ENCODE measurements around the gene NT5E.

NT5E gene

DNA sequence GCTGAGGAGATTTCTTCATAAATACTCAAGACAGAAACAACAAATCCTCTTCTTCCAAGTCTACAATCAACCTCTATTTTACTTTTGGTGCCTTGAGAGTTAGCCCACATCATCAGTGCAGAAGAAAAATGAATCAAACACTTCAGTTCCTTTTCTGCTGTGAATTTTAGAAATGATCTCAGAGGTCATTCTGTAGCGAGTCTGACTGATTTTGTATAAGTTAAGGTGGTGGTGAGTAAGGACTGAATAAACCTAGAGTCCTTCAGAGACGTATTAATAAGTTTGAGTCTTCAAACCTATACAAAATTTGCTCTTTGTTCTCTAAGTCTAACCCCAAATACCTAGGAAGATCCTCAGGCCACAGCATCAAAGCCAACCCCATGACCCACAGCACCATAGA is 33.1 kb upstream of the NT5E start:
- H3K27ac Mint-ChIP-seq = no peak overlapping the region
- H3K4me1 Mint-ChIP-seq = no peaks in the 10 kb centered on the region
- H3K9me3 Mint-ChIP-seq = no peaks in the 10 kb centered on the region
- no peak overlapping the region for H3K4me3 Mint-ChIP-seq
- H3K27me3 Mint-ChIP-seq = peaks cover 20% of the 10 kb centered on the region
- H3K36me3 Mint-ChIP-seq = no peaks in the 10 kb centered on the region

DNA sequence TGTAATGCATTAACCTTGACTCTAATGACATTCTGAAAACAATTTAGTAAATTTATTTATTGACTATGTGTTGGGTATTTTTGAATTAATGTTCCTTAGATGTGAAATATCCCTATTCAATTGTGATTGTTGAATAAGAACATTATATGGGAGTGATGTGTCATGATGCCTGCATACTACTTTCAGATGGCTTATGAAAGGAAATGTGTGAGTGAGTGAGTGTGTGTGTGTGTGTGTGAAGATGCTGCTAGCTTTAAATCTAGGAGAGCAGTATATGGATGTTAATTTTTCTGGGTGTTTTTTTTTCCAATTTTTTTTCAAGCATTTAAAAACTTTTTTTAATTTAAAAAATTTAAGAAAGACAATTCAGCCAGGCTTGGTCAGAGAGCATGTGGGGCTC is 32.5 kb upstream of the NT5E start:
- H3K9me3 Mint-ChIP-seq = no peaks in the 10 kb centered on the region
- no peaks in the 10 kb centered on the region for H3K36me3 Mint-ChIP-seq
- H3K27me3 Mint-ChIP-seq = peaks cover 19% of the 10 kb centered on the region
- H3K27ac Mint-ChIP-seq = no peak overlapping the region
- no peaks in the 10 kb centered on the region for H3K4me1 Mint-ChIP-seq
- H3K4me3 Mint-ChIP-seq = no peak overlapping the region

DNA sequence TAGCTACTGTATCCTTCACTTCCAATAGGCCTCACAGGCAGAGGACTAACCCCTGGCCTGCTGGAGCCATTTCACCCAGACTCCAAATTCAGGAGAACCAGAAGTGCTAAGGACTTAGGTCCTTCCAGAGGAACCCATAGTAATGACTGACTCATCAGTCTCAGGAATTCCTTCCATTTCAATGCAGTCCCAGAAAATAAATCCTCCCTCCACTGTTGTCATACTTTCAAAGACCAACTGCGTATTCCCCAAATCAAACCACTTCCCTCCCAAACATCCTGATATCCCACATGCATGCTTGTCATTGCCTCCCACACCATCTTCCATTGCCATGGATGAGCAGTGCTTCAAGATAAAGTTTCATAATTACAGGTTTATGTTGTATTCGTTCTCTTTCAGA is 31.8 kb upstream of the NT5E start:
- H3K27me3 Mint-ChIP-seq = peaks cover 14% of the 10 kb centered on the region
- H3K9me3 Mint-ChIP-seq = no peaks in the 10 kb centered on the region
- H3K36me3 Mint-ChIP-seq = no peaks in the 10 kb centered on the region
- no peak overlapping the region for H3K4me3 Mint-ChIP-seq
- H3K4me1 Mint-ChIP-seq = no peaks in the 10 kb centered on the region
- H3K27ac Mint-ChIP-seq = no peak overlapping the region

DNA sequence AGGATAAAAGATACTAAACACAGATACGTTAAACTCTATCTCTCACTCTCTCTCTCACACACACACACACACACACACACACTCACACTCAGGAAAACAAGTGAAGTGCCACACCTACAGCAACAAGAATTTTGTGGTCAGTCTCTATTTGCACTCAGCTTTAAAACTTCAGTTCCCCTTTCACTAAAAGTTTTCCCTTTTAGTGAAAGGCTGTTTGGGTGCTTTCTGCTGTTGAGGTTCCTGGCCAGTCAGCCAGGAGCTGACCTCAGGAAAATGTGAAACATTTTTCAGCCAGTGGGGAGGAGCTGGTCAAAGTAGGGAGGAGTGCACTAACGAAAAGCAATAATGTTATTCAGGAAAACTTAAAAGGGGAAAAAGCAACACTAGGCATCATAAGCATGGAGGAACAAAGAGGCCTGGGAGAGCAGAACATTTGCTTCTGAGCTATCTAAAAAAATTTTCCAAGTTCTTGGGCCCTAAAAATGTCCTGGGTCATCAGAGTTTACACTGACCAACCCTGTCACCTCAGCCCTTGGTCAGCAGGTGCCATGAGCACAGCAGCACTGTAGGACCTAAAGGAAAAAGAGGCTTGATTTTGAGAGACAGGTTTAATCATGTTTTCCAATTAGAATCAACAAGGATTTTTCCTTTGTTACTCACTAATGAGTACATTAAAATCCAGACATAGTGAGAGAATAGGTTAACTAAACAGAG is 30.7 kb upstream of the NT5E start:
- no peak overlapping the region for H3K4me3 Mint-ChIP-seq

DNA sequence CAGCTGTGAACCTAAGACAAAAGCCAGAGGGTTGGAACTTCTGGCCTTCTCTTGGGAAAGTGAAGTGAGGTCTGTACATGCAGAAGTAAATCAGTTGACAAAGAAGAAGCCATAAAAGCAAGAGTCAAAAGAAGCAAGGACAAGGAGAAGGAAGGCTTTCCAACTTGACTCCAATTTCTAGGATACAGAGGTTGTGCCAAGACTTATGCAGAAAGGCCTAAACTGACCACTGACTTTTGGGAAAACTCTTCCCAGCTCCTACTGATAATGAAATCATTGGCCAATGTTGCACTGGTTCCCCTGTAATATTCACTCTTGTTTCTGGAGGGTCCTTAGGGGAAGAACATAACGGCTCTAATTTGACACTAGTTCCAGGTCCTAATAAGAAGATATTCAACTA is 29.3 kb upstream of the NT5E start:
- Mint-ChIP-seq H3K4me3 (no peak overlapping the region), H3K27me3 (peaks cover 12% of the 10 kb centered on the region), H3K36me3 (no peaks in the 10 kb centered on the region), H3K9me3 (peaks cover 5% of the 10 kb centered on the region), H3K4me1 (no peaks in the 10 kb centered on the region), H3K27ac (no peak overlapping the region)

More for the DNA sequence above, 30.7 kb upstream of the NT5E start:
- no peaks in the 10 kb centered on the region for H3K9me3 Mint-ChIP-seq
- peaks cover 10% of the 10 kb centered on the region for H3K27me3 Mint-ChIP-seq
- H3K27ac Mint-ChIP-seq = no peak overlapping the region
- H3K36me3 Mint-ChIP-seq = no peaks in the 10 kb centered on the region
- no peaks in the 10 kb centered on the region for H3K4me1 Mint-ChIP-seq

GRCh38 chr6:85421181-85421580 is 28.7 kb upstream of the NT5E start:
- Mint-ChIP-seq H3K27ac (no peak overlapping the region), H3K4me3 (no peak overlapping the region), H3K36me3 (no peaks in the 10 kb centered on the region), H3K9me3 (peaks cover 5% of the 10 kb centered on the region), H3K27me3 (peaks cover 9% of the 10 kb centered on the region), H3K4me1 (no peaks in the 10 kb centered on the region)

- H3K4me1 Mint-ChIP-seq = no peaks in the 10 kb centered on the region
- no peaks in the 10 kb centered on the region for H3K36me3 Mint-ChIP-seq
- no peak overlapping the region for H3K4me3 Mint-ChIP-seq
- H3K9me3 Mint-ChIP-seq = peaks cover 5% of the 10 kb centered on the region
- H3K27me3 Mint-ChIP-seq = peaks cover 9% of the 10 kb centered on the region
- no peak overlapping the region for H3K27ac Mint-ChIP-seq
These were observed 27.9 kb upstream of the NT5E start for GRCh38 chr6:85421972-85422371.

DNA sequence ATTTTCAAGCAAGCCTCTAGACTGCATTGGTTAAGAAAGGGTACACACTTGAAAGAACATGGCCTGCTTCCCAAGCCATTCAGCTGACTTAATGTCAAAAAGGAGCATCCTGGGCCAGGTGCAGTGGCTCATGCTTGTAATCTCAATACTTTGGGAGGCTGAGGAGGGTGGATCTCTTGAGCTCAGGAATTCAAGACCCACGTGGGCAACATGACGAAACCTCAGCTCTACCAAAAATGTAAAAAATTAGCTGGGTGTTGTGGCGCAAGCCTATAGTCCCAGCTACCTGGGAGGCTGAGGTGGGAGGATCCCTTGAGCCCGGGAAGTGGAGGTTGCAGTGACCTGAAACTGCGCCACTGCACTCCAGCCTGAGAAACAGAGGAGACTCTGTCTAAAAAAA is 26.9 kb upstream of the NT5E start:
- Mint-ChIP-seq H3K4me1 (no peaks in the 10 kb centered on the region), H3K27me3 (peaks cover 11% of the 10 kb centered on the region), H3K27ac (no peak overlapping the region), H3K9me3 (peaks cover 5% of the 10 kb centered on the region), H3K4me3 (no peak overlapping the region), H3K36me3 (no peaks in the 10 kb centered on the region)

- no peak overlapping the region for H3K4me3 Mint-ChIP-seq
- H3K27ac Mint-ChIP-seq = no peak overlapping the region
- peaks cover 10% of the 10 kb centered on the region for H3K27me3 Mint-ChIP-seq
- H3K36me3 Mint-ChIP-seq = no peaks in the 10 kb centered on the region
- peaks cover 5% of the 10 kb centered on the region for H3K9me3 Mint-ChIP-seq
- H3K4me1 Mint-ChIP-seq = no peaks in the 10 kb centered on the region
These were observed 24.9 kb upstream of the NT5E start for GRCh38 chr6:85424981-85425380.

DNA sequence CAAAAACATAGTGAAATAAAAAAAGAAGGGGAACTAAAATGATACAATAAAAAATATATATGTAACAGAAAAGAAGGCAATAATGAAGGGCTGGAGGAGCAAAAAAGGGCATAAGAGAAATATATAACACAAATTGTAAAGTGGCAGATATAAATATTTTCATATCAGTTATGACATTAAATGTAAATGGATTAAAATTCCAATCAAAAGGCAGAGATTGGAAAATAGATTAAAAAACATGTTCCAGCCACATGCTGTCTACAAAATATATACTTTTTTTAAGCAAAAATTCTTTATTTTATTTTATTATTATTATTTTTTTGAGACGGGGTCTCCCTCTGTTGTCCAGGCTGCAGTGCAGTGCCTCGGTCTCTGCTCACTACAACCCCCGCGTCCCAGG is 23.9 kb upstream of the NT5E start:
- no peak overlapping the region for H3K27ac Mint-ChIP-seq
- no peaks in the 10 kb centered on the region for H3K4me1 Mint-ChIP-seq
- no peaks in the 10 kb centered on the region for H3K36me3 Mint-ChIP-seq
- peaks cover 10% of the 10 kb centered on the region for H3K27me3 Mint-ChIP-seq
- H3K4me3 Mint-ChIP-seq = no peak overlapping the region
- peaks cover 5% of the 10 kb centered on the region for H3K9me3 Mint-ChIP-seq

DNA sequence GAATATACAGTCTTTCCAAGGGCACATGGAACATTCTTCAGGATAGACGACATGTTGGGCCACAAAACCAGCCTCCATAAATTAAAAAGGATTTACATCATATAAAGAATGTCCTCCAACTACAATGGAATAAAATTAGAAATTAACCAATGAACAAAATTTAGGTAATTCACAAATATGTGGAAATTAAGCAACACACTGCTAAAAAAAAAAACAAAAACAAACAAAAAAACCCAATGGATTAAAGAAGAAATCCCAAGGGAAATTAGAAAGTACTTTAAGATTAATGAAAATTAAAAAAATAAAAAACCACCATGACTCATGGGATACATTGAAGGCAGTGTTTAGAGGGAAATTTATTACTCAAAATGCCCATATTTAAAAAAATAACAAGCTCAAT is 21.4 kb upstream of the NT5E start:
- Mint-ChIP-seq H3K36me3 (no peaks in the 10 kb centered on the region), H3K27ac (no peak overlapping the region), H3K27me3 (peaks cover 10% of the 10 kb centered on the region), H3K4me3 (no peak overlapping the region), H3K4me1 (no peaks in the 10 kb centered on the region), H3K9me3 (peaks cover 5% of the 10 kb centered on the region)

DNA sequence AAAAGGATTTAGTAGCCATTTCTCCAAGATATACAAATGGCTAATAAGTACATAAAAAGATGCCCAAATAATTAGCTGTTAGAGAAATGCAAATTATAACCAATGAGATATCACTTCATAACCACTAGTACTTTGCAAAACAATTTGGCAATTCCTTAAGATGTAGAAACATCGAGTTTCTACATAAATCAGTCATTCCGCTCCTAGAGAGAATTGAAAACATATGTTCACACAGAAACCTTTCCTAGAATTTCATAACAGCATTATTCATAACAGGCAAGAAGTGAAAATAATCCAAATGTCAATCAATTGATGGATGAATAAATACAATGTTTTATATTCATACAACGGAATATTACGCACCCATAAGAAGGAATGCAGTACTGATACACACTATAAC is 20.5 kb upstream of the NT5E start:
- peaks cover 10% of the 10 kb centered on the region for H3K27me3 Mint-ChIP-seq
- H3K9me3 Mint-ChIP-seq = peaks cover 5% of the 10 kb centered on the region
- H3K4me1 Mint-ChIP-seq = no peaks in the 10 kb centered on the region
- H3K36me3 Mint-ChIP-seq = no peaks in the 10 kb centered on the region
- no peak overlapping the region for H3K4me3 Mint-ChIP-seq
- H3K27ac Mint-ChIP-seq = no peak overlapping the region

DNA sequence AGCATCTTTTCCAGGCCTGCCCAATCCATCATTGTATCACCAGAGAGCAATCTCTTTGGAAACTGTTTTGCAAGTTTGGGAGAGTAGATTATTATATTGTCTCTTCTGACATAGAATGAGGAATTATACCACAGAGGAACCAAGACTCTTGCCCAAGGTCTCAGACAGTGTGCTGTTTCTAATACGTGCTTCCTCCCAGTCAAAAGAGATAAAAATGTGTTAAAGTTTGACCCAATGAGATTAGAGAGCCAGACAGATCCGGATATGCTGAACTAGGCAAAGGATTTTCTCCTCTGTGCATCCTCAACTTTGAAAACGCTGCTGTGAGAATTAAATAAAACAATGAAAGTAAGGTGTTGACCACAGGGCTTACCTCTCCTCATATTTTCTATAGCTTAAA is 18.6 kb upstream of the NT5E start:
- Mint-ChIP-seq H3K36me3 (no peaks in the 10 kb centered on the region), H3K27ac (no peak overlapping the region), H3K4me1 (no peaks in the 10 kb centered on the region), H3K27me3 (peaks cover 7% of the 10 kb centered on the region), H3K4me3 (no peak overlapping the region), H3K9me3 (no peaks in the 10 kb centered on the region)

GRCh38 chr6:85432554-85432953 is 17.3 kb upstream of the NT5E start:
- Mint-ChIP-seq H3K27ac (no peak overlapping the region), H3K4me3 (no peak overlapping the region), H3K36me3 (no peaks in the 10 kb centered on the region)

DNA sequence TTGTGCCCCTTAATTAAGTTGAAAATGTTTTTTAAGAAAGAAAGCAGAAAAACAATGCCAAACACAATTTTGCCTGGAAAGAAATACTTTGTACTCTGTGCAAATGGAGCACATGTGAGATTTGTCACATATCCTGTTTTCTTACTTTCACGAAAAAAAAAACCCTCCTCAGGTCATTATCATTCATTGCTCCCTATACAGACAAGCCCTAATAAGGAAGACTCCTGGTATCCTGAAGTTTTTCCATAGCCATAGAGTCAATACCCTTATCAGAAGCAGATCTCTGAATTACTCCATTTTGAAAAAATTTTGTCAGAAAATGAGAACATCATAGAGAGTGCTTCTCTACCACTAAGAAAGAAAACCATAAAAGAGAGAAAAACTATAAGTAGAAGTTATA is 14.0 kb upstream of the NT5E start:
- Mint-ChIP-seq H3K27ac (no peak overlapping the region), H3K27me3 (peaks cover 5% of the 10 kb centered on the region), H3K4me1 (no peaks in the 10 kb centered on the region), H3K9me3 (no peaks in the 10 kb centered on the region), H3K4me3 (no peak overlapping the region), H3K36me3 (no peaks in the 10 kb centered on the region)

More at GRCh38 chr6:85432554-85432953, 17.3 kb upstream of the NT5E start:
- Mint-ChIP-seq H3K27me3 (peaks cover 5% of the 10 kb centered on the region), H3K9me3 (no peaks in the 10 kb centered on the region), H3K4me1 (no peaks in the 10 kb centered on the region)

- Mint-ChIP-seq H3K4me1 (no peaks in the 10 kb centered on the region), H3K9me3 (no peaks in the 10 kb centered on the region), H3K4me3 (no peak overlapping the region), H3K27ac (no peak overlapping the region), H3K27me3 (peaks cover 5% of the 10 kb centered on the region), H3K36me3 (no peaks in the 10 kb centered on the region)
These were observed 13.5 kb upstream of the NT5E start for GRCh38 chr6:85436411-85436810.

- Mint-ChIP-seq H3K9me3 (no peaks in the 10 kb centered on the region), H3K4me3 (no peak overlapping the region)
These were observed 12.9 kb upstream of the NT5E start for GRCh38 chr6:85436939-85437495.

More at GRCh38 chr6:85436939-85437495, 12.9 kb upstream of the NT5E start:
- H3K27me3 Mint-ChIP-seq = peaks cover 7% of the 10 kb centered on the region
- no peaks in the 10 kb centered on the region for H3K36me3 Mint-ChIP-seq
- H3K4me1 Mint-ChIP-seq = no peaks in the 10 kb centered on the region
- no peak overlapping the region for H3K27ac Mint-ChIP-seq
